ENCODE results near the gene H6PD. TPM values are rescaled to one million over a fixed set of nuclear protein-coding genes. Genes with fewer than 3 reads are reported as not detected.

The H6PD gene, protein sequence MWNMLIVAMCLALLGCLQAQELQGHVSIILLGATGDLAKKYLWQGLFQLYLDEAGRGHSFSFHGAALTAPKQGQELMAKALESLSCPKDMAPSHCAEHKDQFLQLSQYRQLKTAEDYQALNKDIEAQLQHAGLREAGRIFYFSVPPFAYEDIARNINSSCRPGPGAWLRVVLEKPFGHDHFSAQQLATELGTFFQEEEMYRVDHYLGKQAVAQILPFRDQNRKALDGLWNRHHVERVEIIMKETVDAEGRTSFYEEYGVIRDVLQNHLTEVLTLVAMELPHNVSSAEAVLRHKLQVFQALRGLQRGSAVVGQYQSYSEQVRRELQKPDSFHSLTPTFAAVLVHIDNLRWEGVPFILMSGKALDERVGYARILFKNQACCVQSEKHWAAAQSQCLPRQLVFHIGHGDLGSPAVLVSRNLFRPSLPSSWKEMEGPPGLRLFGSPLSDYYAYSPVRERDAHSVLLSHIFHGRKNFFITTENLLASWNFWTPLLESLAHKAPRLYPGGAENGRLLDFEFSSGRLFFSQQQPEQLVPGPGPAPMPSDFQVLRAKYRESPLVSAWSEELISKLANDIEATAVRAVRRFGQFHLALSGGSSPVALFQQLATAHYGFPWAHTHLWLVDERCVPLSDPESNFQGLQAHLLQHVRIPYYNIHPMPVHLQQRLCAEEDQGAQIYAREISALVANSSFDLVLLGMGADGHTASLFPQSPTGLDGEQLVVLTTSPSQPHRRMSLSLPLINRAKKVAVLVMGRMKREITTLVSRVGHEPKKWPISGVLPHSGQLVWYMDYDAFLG
- 20.3 TPM for total RNA-seq
- long read RNA-seq, partial matches to known transcripts, result 0 of 32 reads
- long read RNA-seq, other reads (novel, unspliced or antisense), result 32 of 32 reads

DNA sequence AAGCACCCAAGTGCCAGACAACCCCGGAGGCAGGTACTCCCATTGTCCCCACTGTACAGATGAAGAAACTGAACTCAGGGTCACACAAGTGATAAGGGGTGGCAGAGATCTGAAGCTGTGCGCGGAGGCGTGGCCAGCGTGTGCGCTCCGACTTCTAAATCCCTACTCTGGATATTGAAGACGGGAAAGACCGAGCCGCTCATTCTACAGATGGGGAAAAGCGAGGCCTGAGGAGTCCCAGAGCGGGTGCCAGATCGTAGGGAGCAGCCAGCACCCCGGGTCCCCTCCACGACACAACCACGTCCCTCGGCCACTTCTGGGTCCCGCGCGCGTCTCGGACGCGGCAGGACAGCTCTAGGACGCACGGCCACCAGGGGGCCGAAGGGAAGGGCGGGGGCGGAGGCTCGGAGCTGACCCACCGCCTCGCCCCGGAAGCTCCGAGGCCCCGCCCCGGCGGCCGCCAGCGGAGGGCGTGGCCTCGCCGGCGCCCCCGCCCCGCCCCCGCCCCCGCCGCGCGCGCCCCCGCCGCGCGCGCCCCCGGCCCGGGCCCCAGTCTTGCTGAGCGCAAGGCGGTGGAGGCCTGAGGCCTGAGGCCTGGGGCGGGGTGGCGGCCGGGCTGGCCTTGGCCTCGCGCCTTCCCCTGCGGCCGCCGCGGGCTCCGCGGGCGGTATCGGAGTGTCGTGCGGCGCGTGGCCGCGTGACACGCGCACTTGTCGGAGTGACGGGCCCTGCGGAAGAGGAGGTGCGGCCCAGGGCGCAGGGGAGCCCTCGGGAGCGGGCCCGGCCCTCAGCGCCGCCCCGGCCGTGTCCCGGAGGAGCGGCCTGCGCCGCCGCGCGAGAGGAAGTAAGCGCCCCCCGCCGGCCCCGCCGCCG, at the start of gene H6PD:
TSS of gene H6PD (plus strand) at position 552 of the 873 bp plus-strand sequence. CDS start 10,161 bp downstream, outside the sequence.
- intact Hi-C loops (cut with micrococcal nuclease), result no loop called here
- DNase-seq, result peak; percentile 93
- peak; percentile 79 for ATAC-seq

DNA sequence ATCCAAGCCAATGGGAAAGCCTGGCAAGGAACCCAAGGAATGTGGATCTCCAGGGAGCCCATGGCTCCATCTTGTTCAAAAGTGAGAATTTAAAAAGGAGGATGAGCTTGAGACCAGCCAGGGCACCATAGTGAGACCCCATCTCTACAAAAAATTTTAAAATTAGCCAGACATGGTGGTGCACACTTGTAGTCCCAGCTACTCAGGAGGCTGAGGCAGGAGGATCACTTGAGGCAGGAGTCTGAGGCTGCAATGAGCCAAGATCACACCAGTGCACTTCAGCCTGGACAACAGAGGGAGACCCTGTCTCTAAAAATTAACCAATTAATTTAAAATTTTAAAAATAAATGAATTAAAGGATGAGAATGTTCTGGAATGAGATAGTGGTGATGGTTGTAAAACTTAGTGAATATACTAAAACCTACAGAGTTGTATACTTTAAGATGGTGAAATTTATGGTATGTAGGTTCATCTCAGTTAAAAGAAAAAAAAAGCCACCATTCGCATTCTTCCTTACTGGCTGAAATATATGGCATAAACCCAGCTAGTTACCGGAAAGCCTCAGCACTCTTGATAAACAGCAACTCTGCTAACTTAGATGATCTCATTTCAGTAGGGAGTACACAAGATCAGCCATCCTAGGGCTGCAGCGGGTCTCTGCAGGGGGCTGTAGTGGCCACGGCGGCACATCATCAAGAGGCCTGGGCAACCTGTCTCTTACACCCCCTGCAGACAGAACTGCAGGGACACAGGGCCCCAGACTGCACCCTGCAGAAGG, 48.3 kb upstream of the H6PD start:
- ATAC-seq, result no peak
- intact Hi-C loops (cut with micrococcal nuclease), result no loop called here
- no peak for DNase-seq

DNA sequence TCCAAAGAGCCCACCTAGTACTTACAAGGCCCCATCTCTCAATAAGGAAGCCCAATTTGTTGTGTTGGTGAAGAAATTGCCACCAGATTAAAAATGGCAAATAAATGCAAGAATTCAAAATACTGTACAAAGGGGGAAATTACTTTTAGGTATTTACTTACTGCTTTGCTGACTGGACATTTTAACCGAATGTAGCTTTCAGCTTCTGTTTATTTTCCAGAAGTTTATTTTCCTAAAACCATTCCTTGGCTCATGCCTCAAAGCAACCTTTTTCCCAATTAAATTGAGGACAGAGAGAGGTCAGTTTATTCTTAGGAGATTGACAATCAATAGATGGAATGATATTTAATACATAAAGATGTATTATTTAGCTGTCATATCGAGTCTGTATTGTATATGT, 47.6 kb upstream of the H6PD start:
- DNase-seq (no peak), ATAC-seq (no peak)
- intact Hi-C loops (cut with micrococcal nuclease), result no loop called here

DNA sequence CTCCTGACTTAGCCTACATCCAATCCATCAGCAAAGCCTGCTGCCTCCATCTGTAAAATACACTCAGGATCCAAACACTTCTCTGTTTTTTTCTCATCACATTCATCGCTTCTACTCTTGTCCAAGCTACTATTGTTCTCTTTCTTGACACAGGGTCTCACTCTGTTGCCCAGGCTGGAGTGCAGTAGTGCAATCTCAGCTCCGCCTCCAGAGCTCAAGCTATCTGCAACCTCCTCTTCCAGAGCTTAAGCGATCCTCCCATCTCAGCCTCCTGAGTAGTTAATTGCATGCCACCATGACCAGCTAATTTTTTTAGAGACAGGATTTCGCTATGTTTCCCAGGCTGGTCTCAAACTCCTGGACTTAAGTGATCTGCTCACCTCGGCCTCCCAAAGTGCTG, 44.3 kb upstream of the H6PD start:
- no peak for ATAC-seq
- DNase-seq, result no peak
- intact Hi-C loops (cut with micrococcal nuclease), result loop anchor here (10.0 kb wide), 1 partner anchor 55 kb away; no protein-coding TSS in a partner anchor

DNA sequence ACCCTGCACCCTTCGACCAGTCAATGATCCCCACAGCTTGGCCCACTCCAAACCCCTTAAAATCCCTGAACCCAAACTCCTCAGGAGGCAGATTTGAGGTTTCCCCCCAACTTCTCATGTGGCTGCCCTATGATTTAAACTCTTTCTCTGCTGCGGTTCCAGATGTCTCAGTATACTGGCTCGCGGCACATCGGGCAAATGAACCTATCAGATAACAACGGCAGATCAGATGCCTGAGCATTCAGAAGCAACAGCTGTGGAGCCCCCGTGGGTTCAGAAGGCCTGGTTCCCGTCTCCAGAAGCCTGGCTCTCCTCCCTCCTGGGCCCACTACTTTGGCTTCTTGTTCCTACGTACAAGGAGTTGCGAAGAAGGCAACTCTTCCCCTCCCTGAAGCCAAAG, 43.3 kb upstream of the H6PD start:
- intact Hi-C loops (cut with micrococcal nuclease), result loop anchor here (10.0 kb wide), 1 partner anchor 56 kb away; no protein-coding TSS in a partner anchor
- ATAC-seq (no peak), DNase-seq (no peak)

DNA sequence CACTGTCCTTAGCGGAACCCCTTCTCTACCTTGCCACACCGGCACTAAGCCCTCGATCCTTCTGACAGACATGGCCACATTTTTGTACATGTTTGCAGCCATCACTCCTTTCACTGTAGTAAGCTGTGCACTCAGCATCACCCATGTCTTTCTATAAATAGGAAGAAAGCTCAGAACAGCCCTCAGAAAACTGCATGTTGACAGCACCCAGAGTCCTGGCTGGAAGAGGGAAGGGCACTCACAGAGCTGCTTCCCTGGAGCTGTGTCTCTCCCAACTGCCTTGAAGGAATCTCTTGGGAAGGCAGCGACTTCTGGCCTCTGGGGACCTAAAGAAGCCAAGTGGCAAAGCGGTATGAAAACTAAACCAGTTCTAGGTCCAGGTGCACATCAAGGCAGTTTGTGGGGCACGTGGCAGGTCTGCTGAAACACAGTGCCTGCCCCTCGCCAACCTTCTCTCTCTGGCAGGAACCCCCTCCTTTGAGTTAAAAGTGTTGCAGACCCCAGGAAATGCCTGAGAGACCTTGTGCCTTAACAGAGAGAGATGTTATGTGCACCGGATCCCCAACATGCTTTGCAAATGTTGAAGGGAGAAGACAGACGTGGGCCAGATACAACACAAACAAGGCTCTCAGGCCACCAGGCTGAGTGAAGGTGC, 41.9 kb upstream of the H6PD start:
- intact Hi-C loops (cut with micrococcal nuclease), result loop anchor here (10.0 kb wide), 1 partner anchor 58 kb away; no protein-coding TSS in a partner anchor
- ATAC-seq (peak; percentile 59), DNase-seq (no peak)

DNA sequence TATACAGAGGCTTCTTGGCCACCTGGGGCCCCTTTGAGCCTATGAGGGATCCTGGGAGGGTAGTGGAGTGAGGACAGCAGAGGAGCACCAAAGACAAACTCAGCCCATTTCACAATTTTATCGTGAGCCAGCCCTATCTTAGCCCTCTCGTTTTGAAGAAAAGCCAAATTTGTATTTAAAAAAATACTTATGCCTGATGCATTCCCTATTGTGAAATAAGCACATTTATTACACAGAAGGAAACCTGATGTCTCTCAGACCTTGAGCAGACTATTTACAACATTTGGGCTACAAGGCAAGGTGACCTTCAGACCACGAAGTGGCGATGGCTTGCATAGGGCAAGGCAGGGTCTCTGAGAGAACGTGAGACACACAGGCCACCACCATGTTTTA, 41.3 kb upstream of the H6PD start:
- intact Hi-C loops (cut with micrococcal nuclease), result loop anchor here (10.0 kb wide), 1 partner anchor 58 kb away; no protein-coding TSS in a partner anchor
- ATAC-seq (no peak), DNase-seq (no peak)

DNA sequence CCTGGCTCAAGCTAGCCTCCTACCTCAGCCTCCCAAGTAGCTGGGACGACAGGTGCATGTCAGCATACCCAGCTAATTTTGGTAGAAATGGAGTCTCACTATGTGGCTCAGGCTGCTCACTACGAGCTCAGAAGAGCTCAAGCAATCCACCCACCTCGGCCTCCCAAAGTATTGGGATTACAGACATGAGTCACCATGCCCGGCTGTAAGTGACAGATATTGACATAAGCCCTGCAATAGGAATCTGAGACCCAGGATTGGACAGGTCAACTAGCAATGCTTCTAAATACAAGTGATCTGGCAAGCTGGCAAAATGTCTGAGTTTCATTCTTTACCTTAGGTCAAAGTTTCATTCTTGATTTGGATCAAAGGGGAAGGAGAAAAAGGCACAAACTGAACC, 40.5 kb upstream of the H6PD start:
- no peak for DNase-seq
- intact Hi-C loops (cut with micrococcal nuclease), result loop anchor here (10.0 kb wide), 1 partner anchor 59 kb away; no protein-coding TSS in a partner anchor
- ATAC-seq, result no peak

DNA sequence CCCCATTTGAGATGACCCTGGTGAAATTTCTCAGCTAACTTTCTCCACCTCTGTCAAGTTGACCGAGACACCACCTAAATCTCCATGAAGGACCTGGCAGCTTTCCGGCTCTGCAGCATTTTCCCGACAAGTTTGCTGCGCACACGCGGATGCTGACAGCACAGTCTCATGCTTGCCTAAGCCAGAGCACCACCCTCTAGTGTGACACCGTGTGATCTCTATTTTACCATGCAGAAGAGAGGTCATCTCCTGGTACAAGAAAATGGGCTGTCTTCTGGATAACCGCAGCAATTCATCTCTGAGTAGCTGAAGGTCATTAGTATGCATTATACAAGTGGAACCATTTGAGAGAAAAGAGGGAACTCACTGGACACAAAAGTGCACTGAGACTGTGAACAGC, 38.9 kb upstream of the H6PD start:
- DNase-seq (no peak), ATAC-seq (no peak)
- intact Hi-C loops (cut with micrococcal nuclease), result loop anchor here (10.0 kb wide), 1 partner anchor 61 kb away; no protein-coding TSS in a partner anchor

DNA sequence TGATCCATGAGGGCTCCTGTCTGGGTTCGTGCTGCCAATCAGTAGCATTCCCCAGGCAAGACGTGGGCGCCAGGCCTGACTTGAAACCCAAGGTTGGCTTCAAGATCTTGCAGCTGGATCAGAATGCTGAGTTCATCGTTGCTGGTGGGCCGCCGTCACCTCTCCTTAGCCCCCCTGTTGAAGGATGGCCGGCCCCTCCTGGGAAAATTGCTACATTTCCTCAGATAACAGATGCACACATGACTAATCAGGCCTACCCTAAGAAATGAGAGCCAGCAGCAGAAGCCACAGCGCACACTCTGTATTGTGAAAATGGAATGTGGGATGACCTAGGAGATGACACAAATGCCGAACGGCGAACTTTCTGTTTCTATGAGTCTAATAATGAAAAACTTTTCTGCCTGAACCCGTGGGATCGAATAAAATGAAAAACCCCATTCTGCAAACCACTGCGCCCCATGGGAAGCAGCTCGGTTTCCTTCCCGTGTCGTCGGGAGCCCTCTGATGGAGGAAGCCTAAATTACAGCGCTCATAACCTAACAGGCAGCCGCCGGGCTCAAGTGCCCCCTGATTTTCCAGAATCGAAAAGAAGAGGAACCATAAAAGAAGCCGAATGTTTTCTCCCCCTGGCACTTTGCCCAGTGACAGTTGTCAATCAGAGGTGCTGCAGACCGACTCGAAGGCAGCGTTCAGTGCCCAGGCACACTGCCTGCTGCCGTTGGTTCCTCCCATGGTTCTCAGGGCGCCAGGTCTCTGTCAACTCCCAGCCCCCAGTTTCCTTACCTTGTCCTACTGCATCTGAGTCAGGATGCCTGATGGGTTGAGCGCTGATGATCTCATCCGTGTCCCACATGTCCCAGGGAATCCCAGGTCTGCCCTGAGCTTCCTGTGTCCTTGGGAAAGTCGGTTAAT, 38.2 kb upstream of the H6PD start:
- intact Hi-C loops (cut with micrococcal nuclease), result loop anchor here (10.0 kb wide), 1 partner anchor 62 kb away; no protein-coding TSS in a partner anchor
- peak; percentile 72 for ATAC-seq
- DNase-seq, result peak; percentile 73

DNA sequence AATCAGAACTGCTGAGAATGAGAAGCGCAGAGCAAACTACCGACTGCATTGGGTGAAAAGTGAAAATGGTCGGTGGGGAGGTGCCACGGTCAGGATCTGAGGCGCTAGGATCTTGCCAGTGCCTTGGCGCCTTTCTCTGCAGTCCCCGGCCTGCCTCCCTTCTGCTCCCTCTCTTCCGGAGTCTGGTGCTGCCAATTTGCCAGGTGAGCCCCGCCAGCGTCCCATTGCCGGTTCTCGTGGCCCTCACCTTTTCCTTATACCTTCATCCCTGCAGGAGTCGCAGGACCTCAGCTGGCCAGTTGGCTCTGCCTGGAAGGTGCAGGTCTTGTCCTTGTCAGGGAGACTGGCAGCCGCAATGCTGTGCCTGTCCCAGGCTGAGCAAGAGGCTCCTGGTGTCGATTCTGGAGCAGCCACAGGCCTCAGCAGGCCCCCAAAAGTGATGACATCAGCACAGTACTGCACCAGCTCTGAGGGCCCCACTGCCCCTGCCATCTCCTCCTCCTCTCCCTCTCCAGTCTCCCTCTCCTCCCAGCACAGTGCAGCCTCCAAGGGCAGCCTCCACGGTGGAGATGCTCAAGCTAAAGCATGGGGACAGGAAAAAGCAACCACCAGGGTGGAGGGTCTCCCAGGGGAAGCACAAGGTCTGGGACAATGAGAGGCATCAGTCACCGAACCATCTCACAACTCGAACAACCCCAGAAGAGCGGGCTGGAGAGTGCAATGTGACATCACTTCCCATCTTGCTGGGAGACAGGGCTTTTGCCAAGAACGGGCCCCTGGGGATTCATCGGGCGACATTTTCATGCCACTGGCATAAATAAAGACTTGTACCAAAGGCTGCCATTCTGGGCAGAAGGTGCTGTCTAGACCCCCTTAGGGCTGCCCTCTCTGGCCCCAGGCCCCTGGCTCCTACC, 37.1 kb upstream of the H6PD start:
- intact Hi-C loops (cut with micrococcal nuclease), result loop anchor here (10.0 kb wide), 1 partner anchor 63 kb away; no protein-coding TSS in a partner anchor
- ATAC-seq (no peak), DNase-seq (no peak)

DNA sequence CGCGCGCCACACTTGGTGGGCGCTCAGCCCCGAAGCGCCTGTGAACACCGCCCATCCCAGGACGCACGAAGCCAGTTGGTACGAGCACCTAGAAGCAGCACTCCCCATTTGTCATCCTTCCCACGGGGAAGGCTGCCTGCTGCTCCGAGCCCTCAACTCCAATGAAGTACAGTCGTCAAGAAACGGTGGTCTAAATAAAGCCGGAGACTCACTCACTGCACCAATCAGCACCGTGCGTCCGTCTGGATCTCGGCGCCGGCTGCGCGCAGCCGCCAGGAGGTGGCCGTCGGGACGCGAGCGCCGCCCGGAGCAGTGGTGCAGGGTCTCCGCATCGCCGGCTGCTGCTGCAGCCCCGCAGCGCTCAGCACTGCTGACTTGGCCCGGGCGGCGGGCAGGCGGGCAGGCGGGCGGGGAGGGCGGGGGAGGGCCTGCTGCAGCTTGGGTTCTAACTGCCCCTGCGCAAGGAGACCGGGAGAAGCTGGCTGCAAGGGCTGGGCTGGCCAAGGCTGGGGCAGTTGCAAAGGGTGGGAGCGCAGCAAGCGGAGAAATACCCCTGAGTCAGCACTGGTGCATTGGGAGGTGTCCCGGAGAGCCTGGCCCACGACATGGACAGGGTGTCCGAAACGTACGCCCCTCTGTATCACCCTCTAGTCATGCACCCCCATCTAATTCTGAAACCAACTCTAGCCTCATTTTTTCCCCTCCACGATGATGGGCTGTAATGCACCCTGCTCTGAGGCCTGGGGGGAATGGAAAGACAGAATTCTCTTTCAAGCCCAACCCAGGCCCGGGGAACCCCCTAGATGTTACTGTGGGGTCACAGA, 35.8 kb upstream of the H6PD start:
- intact Hi-C loops (cut with micrococcal nuclease), result loop anchor here (10.0 kb wide), 1 partner anchor 64 kb away; no protein-coding TSS in a partner anchor
- peak; percentile 62 for DNase-seq
- peak; percentile 59 for ATAC-seq

DNA sequence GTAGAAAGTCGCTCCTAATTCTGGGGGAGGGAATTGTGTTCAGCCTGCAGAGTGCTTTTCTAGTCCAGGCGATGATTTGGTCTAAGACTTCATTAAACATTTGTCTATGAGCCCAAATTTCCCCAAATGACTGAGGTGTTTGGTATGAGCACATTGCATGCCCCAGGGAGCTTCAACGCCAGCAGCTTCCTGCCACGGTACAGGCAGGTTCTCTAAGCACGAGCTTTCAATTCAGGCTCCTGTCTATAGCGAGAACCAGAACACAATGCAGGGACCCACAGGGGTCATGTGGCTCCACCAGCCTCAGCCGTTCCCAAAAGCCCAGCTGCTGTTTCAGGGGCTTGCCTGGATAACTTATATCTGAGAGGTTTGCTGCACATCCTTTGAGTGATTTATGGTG, 34.1 kb upstream of the H6PD start:
- ATAC-seq (no peak), DNase-seq (no peak)
- intact Hi-C loops (cut with micrococcal nuclease), result no loop called here

DNA sequence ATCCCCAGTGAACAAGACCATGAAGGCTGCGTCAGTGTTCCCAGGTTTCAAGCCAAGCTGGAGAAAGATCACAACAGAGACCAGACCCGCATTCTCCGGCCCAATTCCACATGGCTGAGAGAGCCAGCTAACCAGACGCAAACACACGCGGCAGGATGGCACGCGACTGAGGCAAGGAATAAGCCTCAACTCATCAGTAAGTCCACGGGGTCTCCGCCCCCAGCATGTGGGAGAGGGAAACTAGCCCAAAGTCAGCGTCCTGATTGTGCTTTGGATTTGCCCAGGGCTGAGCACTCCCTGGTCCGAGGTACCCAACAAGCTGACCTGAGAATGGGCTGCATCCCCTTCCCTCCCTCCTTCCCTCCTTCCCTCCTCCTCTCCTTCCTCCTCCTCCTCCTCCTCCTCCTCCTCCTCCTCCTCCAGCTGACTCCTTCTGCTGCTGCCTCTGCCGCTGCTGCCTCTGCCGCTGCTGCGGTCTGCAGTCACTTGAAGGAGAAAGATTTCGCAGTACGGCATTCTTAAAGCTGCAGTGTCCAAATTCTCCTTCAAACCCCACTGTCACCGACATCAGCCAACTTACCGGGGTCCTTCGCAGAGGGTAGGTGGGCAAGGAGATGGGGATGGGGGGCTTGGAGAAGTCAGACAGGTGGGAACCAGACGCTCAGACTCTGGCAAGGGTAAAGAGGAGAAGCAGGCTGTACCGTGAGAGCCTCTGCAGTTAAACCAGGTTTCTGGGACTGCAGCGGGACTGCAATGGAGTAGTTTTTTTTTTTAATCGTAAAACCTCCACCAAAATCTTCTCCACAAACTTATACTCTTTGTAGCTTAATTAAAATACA, 33.0 kb upstream of the H6PD start:
- intact Hi-C loops (cut with micrococcal nuclease), result no loop called here
- DNase-seq (no peak), ATAC-seq (peak; percentile 42)

All from left ventricle myocardium superior (tissue), 1 donor.